HepG2 (cell line): ENCODE results near the gene UBC. TPM values are rescaled to one million over a fixed set of nuclear protein-coding genes. Genes with fewer than 3 reads are reported as not detected.

Experiments
- ATAD3A ChIP-seq: sonication (generic); formaldehyde crosslinking; IDR thresholded peaks from 2 replicates; pipeline ENCODE4 v1.4.0; 2020; ENCODE audit warnings: missing genetic modification reagents
- ATRX ChIP-seq: sonication (generic); formaldehyde crosslinking; IDR thresholded peaks from 2 replicates; pipeline ENCODE4 v1.4.0; 2020; ENCODE audit warnings: missing genetic modification reagents, borderline replicate concordance
- ETV5 ChIP-seq: IDR thresholded peaks from 2 replicates; pipeline ENCODE4 v1.6.1; 2018; ENCODE audit warnings: missing biosample characterization, missing genetic modification reagents, inconsistent platforms, borderline replicate concordance
- FOXK2 ChIP-seq: fragments of 450-650 bp; IDR thresholded peaks from 2 replicates; pipeline ENCODE4 v1.6.1; 2016
- HDAC2 ChIP-seq: sonication (generic); formaldehyde crosslinking; IDR thresholded peaks from 2 replicates; pipeline ENCODE4 v1.4.0; 2020; ENCODE audit warnings: missing genetic modification reagents
- HNRNPL ChIP-seq: fragments of 200-400 bp; formaldehyde crosslinking; IDR thresholded peaks from 2 replicates; pipeline ENCODE4 v1.6.1; 2017; ENCODE audit warnings: mild to moderate bottlenecking, low read depth, low read length
- KLF11 ChIP-seq: IDR thresholded peaks from 2 replicates; pipeline ENCODE4 v1.6.1; 2016; ENCODE audit warnings: missing compliant biosample characterization
- PHF20 ChIP-seq: sonication (generic); formaldehyde crosslinking; IDR thresholded peaks from 2 replicates; pipeline ENCODE4 v1.5.0; 2020; ENCODE audit warnings: mild to moderate bottlenecking, missing genetic modification reagents
- RBM22 ChIP-seq: fragments of 200-400 bp; formaldehyde crosslinking; optimal IDR thresholded peaks from 2 replicates; pipeline ENCODE3; 2017; ENCODE audit warnings: mild to moderate bottlenecking, low read length, moderate library complexity
- RNF2 ChIP-seq: fragments of 450-650 bp; conservative IDR thresholded peaks from 2 replicates; pipeline ENCODE4 v1.6.1; 2016; ENCODE audit warnings: low read depth
- SALL1 ChIP-seq: sonication (generic); formaldehyde crosslinking; IDR thresholded peaks from 2 replicates; pipeline ENCODE4 v1.8.0; 2022; ENCODE audit warnings: mild to moderate bottlenecking, missing genetic modification reagents
- SRSF9 ChIP-seq: fragments of 200-400 bp; formaldehyde crosslinking; IDR thresholded peaks from 2 replicates; pipeline ENCODE4 v1.6.1; 2018; ENCODE audit warnings: borderline replicate concordance, mild to moderate bottlenecking, low read depth, low read length; ENCODE audit not compliant: insufficient read depth, poor library complexity, severe bottlenecking
- TBL1XR1 ChIP-seq: fragments of 150-350 bp; IDR thresholded peaks from 2 replicates; pipeline ENCODE4 v1.6.1; 2014; ENCODE audit warnings: borderline replicate concordance, low read length; ENCODE audit not compliant: partially characterized antibody
- TCF7 ChIP-seq: sonication (generic); IDR thresholded peaks from 2 replicates; pipeline ENCODE4 v1.6.1; 2016; ENCODE audit warnings: antibody characterized with exemption, low read depth
- ZMYM3 ChIP-seq: sonication (generic); formaldehyde crosslinking; IDR thresholded peaks from 2 replicates; pipeline ENCODE4 v1.5.1; 2020; ENCODE audit warnings: mild to moderate bottlenecking, missing genetic modification reagents
- ZNF446 ChIP-seq: sonication (generic); formaldehyde crosslinking; IDR thresholded peaks from 2 replicates; pipeline ENCODE4 v1.5.0; 2020; ENCODE audit warnings: mild to moderate bottlenecking, missing genetic modification reagents
- polyA plus RNA-seq, 8 experiments: library from polyadenylated mRNA; depleted of rRNA in 3 of 8; stranded (reverse) in 7 of 8; unstranded in 1 of 8; fragments of >200 nt; fragmentation: Illumina TruSeq in 4 of 8; extraction: Trizol in 4 of 8; gene quantifications; 2 replicates each; pipeline versions ENCODE4 v1.2.1 to v1.2.3, GENCODE V29; 2011 to 2016; ENCODE audit warnings: low read depth in 4 of 8, missing spikeins in 1 of 8, mixed read lengths in 1 of 8; ENCODE audit not compliant: insufficient read depth in 1 of 8
- total RNA-seq, 5 experiments: library from RNA; depleted of rRNA; stranded (reverse); fragments of >200 nt; fragmentation: Illumina TruSeq; extraction: Trizol; gene quantifications; 2 replicates each; pipeline ENCODE4 v1.2.3, GENCODE V29; 2016; ENCODE audit warnings: low read depth in 1 of 5
- TF ChIP-seq, protein P1 (sequence below): IDR thresholded peaks from 2 replicates; pipeline ENCODE4 v1.6.1; 2016; ENCODE audit warnings: low read depth, control low read depth
- TF ChIP-seq, protein P2 (sequence below): sonication (generic); formaldehyde crosslinking; conservative IDR thresholded peaks from 2 replicates; pipeline ENCODE4 v1.4.0; 2020; ENCODE audit warnings: missing genetic modification reagents
- TF ChIP-seq, protein P3 (sequence below): sonication (generic); formaldehyde crosslinking; IDR thresholded peaks from 2 replicates; pipeline ENCODE4 v1.9.0; 2021; ENCODE audit warnings: missing genetic modification reagents, borderline replicate concordance
- TF ChIP-seq, protein P4 (sequence below): sonication (generic); formaldehyde crosslinking; IDR thresholded peaks from 2 replicates; pipeline ENCODE4 v1.4.0; 2020; ENCODE audit warnings: mild to moderate bottlenecking, missing genetic modification reagents

Gene UBC
- total and polyA plus RNA-seq, 2 of the 13 experiments (the other 11 are each of a cell fraction or from before 2014, with no cell fraction given): 805 to 1,432 TPM

DNA sequence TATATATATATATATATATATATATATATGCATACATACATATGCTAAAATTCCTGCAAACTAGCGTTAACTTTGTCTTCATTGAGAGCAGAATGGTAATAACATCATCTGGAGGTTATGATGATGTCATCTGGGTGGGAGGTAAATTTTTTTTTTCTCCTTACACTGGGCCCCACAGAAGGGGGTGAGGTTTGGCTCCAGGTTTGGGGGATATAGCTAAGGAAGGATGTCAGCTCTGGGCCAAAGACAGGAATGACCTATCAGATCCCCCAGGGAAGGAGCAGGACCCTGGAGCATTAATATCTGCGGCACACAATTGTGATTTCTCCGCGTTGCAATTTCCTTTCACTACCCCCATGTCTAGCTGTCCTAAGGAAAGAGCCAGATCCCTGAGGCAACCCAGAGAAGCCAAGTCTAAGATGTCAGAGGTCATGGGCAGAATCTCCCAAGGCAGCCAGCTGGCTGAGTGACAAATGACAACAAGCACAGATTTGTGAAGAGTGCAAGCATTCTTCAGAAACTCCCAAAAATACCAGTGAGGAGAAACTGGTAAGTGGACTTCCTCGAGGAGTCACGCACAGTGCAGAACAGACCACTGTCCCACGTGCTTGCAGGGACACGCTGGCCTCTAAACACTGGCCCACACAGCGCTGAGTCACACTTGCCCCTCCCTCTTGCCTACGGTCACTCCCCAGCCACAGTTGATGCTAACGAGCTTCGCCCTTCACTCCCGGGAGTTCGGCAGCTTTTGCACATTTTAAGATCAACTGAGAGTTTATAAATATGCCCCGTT is 9.9 kb downstream of the UBC start (continued):
- TF ChIP-seq, protein P1, sequence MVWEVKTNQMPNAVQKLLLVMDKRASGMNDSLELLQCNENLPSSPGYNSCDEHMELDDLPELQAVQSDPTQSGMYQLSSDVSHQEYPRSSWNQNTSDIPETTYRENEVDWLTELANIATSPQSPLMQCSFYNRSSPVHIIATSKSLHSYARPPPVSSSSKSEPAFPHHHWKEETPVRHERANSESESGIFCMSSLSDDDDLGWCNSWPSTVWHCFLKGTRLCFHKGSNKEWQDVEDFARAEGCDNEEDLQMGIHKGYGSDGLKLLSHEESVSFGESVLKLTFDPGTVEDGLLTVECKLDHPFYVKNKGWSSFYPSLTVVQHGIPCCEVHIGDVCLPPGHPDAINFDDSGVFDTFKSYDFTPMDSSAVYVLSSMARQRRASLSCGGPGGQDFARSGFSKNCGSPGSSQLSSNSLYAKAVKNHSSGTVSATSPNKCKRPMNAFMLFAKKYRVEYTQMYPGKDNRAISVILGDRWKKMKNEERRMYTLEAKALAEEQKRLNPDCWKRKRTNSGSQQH (CRISPR knock-in tag): 0 out of 2 replicates have a peak, but pooled peaks have one; percentile 58
- TF ChIP-seq TCF7 (no peak), RBM22 (no peak), TBL1XR1 (no peak), ATAD3A (CRISPR knock-in tag) (no peak), ZNF446 (CRISPR knock-in tag) (no peak), HNRNPL (no peak), SRSF9 (no peak), KLF11 (peak; percentile 90; the same call in 1 of the 2 replicates), HDAC2 (CRISPR knock-in tag) (peak; percentile 79; the same call in 1 of the 2 replicates), ETV5 (CRISPR knock-in tag) (peak; percentile 66; the same call in 1 of the 2 replicates), RNF2 (no peak), ATRX (CRISPR knock-in tag) (no peak), FOXK2 (no peak), ZMYM3 (0 out of 2 replicates have a peak, but pooled peaks have one; percentile 21), PHF20 (CRISPR knock-in tag) (no peak), SALL1 (CRISPR knock-in tag) (peak; percentile 93)
- TF ChIP-seq, protein P2, sequence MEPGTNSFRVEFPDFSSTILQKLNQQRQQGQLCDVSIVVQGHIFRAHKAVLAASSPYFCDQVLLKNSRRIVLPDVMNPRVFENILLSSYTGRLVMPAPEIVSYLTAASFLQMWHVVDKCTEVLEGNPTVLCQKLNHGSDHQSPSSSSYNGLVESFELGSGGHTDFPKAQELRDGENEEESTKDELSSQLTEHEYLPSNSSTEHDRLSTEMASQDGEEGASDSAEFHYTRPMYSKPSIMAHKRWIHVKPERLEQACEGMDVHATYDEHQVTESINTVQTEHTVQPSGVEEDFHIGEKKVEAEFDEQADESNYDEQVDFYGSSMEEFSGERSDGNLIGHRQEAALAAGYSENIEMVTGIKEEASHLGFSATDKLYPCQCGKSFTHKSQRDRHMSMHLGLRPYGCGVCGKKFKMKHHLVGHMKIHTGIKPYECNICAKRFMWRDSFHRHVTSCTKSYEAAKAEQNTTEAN (CRISPR knock-in tag): peak; percentile 63; the same call in 1 of the 2 replicates
- TF ChIP-seq, protein P3, sequence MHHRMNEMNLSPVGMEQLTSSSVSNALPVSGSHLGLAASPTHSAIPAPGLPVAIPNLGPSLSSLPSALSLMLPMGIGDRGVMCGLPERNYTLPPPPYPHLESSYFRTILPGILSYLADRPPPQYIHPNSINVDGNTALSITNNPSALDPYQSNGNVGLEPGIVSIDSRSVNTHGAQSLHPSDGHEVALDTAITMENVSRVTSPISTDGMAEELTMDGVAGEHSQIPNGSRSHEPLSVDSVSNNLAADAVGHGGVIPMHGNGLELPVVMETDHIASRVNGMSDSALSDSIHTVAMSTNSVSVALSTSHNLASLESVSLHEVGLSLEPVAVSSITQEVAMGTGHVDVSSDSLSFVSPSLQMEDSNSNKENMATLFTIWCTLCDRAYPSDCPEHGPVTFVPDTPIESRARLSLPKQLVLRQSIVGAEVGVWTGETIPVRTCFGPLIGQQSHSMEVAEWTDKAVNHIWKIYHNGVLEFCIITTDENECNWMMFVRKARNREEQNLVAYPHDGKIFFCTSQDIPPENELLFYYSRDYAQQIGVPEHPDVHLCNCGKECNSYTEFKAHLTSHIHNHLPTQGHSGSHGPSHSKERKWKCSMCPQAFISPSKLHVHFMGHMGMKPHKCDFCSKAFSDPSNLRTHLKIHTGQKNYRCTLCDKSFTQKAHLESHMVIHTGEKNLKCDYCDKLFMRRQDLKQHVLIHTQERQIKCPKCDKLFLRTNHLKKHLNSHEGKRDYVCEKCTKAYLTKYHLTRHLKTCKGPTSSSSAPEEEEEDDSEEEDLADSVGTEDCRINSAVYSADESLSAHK (CRISPR knock-in tag): no peak
- TF ChIP-seq, protein P4, sequence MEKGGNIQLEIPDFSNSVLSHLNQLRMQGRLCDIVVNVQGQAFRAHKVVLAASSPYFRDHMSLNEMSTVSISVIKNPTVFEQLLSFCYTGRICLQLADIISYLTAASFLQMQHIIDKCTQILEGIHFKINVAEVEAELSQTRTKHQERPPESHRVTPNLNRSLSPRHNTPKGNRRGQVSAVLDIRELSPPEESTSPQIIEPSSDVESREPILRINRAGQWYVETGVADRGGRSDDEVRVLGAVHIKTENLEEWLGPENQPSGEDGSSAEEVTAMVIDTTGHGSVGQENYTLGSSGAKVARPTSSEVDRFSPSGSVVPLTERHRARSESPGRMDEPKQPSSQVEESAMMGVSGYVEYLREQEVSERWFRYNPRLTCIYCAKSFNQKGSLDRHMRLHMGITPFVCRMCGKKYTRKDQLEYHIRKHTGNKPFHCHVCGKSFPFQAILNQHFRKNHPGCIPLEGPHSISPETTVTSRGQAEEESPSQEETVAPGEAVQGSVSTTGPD (CRISPR knock-in tag): no peak
